ENCODE results near the gene PLCB1.

DNA sequence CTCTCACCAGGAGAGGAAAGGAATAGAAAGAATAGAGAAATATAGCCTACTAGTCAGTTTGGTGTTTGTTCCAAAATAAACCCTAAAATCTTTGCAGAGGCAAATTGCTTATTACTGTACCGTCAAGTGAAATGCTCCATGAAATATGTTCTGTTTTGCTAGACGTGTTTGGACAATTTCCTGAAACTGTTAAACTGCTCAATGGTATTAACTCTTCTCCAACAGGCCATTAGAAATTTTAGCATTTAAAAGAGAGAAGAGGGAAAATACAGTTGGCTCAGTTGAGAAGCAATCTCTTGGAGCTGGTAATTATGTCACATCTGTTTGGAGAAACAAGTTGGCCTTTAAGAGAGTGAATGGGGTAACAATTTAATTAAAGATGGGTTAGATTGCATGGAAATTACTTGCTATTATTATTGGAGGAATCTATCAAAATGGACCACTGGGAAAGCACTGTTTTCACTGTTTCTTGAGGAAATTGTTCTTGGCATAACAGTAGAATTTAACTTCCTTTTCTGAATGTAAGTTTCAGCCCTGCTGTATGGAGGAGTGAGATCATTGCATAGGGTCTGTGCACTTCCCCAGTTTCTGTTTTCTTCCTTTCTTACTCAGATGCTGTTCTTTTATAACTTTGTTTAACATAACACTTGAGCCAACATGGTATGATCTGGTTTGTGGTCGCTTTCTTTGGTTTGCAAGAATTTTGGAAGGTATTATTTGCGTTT lies 373.6 kb downstream of the PLCB1 start:
- TF ChIP-seq POLR2AphosphoS5 (IDR thresholded peaks at IDR 0.05; ENCODE audit: low read depth, low read length) (no peak), POLR2A (IDR thresholded peaks at IDR 0.05; ENCODE audit: low read depth, low read length) (no peak), TAF1 (IDR thresholded peaks at IDR 0.05; ENCODE audit: borderline replicate concordance, low read depth, low read length) (no peak)
